Measurements from ENCODE around the gene TGM6. TPM values are rescaled to one million over a fixed set of nuclear protein-coding genes. Genes with fewer than 3 reads are reported as not detected.

TGM6 gene
- total RNA-seq, 4 donors from 2014 or later = not detected

DNA sequence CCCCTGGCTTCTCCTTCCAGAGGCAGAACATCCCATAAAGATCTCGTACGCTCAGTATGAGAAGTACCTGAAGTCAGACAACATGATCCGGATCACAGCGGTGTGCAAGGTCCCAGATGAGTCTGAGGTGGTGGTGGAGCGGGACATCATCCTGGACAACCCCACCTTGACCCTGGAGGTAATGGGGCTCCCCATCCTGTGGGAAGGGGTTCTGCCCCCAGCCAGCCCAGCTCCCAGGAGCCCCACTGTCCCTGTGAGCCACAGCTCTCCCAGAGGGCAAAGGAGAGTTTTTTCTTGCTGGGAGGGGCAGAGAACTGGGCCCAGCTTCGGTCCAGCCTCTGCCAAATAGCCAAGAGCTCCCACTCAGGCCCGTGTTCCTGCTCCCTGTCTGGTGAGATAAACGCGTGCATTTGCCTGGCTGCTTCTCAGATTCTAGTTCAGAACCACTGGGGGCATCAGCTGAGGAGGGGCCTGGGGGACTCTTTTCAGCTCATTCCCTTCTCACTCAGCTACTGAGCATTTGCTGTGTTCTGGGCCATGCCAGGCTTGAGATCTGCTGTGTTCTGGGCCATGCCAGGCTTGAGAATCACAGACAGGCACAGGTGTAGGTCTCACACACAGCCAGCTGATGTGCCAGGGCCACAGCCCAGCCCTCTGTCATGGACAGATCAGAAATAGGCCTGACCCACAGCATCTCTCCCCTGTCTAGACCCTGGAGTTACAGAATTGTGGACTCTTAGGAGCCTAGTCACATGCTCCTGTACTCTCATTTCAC lies 45.4 kb upstream of the TGM6 start:
- TF ChIP-seq, protein P1, sequence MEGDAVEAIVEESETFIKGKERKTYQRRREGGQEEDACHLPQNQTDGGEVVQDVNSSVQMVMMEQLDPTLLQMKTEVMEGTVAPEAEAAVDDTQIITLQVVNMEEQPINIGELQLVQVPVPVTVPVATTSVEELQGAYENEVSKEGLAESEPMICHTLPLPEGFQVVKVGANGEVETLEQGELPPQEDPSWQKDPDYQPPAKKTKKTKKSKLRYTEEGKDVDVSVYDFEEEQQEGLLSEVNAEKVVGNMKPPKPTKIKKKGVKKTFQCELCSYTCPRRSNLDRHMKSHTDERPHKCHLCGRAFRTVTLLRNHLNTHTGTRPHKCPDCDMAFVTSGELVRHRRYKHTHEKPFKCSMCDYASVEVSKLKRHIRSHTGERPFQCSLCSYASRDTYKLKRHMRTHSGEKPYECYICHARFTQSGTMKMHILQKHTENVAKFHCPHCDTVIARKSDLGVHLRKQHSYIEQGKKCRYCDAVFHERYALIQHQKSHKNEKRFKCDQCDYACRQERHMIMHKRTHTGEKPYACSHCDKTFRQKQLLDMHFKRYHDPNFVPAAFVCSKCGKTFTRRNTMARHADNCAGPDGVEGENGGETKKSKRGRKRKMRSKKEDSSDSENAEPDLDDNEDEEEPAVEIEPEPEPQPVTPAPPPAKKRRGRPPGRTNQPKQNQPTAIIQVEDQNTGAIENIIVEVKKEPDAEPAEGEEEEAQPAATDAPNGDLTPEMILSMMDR (IDR thresholded peaks at IDR 0.05 in 4 of 5, conservative IDR thresholded peaks at IDR 0.05 in 1 of 5) = no peak
- TF ChIP-seq POLR2A (IDR thresholded peaks at IDR 0.05) = no peak
- Histone ChIP-seq H3K4me3 (no peak overlapping the region), H3K27me3 (no peaks in the 10 kb centered on the region), H3K9me3 (no peaks in the 10 kb centered on the region), H3K36me3 (no peaks in the 10 kb centered on the region), H3K27ac (no peak overlapping the region), H3K4me1 (no peaks in the 10 kb centered on the region)
- no peak for ATAC-seq
- in situ Hi-C loops (cut with MboI; ENCODE audit: low sequenced_read_pairs in 4 of 4) (no loop called here), intact Hi-C loops (cut with DNase I; ENCODE audit: low total_unique reads) (no loop called here)
- DNase-seq = no peak

DNA sequence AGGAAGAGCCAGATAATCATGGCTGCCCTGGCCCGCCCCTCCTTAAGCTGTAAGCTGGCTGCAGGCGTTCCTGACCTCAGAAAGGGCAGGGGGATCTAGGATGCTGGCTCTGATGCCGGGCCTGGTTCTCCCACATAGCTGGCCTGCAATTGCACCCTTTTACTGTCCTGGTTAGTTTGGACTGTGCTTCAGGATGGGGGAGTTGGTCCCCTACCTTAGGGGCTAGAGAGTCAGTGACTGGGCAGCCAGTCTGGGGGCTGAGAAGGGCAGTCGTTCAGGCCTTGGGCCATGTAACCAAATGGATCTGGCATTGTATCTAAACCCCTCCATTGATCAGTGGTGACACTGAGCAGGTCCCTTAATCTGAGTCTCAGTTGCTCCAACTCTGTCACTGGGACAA lies 44.2 kb upstream of the TGM6 start:
- DNase-seq (no peak), ATAC-seq (no peak)
- TF ChIP-seq POLR2A (IDR thresholded peaks at IDR 0.05) = no peak
- TF ChIP-seq, protein P1 (IDR thresholded peaks at IDR 0.05 in 4 of 5, conservative IDR thresholded peaks at IDR 0.05 in 1 of 5) = no peak
- no peak overlapping the region for H3K27ac ChIP-seq
- no peaks in the 10 kb centered on the region for H3K9me3 ChIP-seq
- intact Hi-C loops (cut with DNase I; ENCODE audit: low total_unique reads) = no loop called here
- no peak overlapping the region for H3K4me3 ChIP-seq
- H3K4me1 ChIP-seq = no peaks in the 10 kb centered on the region
- H3K36me3 ChIP-seq = no peaks in the 10 kb centered on the region
- in situ Hi-C loops (cut with MboI; ENCODE audit: low sequenced_read_pairs in 4 of 4) = no loop called here
- H3K27me3 ChIP-seq = no peaks in the 10 kb centered on the region

DNA sequence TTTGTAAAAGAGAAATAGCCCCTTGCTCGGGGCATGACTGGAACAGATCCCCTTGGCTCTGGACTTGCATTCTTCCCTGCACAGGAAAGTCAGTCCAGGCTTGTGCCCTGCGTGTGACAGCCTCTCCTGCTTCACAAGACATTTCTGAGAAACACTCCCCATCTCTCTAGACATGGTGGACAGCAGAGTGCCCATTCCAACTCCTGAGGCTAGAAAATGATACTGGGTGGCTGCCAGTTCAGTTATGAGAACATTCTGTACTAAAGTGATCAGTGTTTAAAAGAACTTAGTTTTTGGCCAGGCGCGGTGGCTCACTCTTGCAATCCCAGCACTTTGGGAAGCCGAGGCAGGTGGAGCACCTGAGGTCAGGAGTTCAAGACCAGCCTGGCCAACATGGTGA lies 43.6 kb upstream of the TGM6 start:
- Histone ChIP-seq H3K27ac (no peak overlapping the region), H3K27me3 (no peaks in the 10 kb centered on the region), H3K4me1 (no peaks in the 10 kb centered on the region), H3K4me3 (no peak overlapping the region), H3K9me3 (no peaks in the 10 kb centered on the region), H3K36me3 (no peaks in the 10 kb centered on the region)
- no peak for TF ChIP-seq POLR2A (IDR thresholded peaks at IDR 0.05)
- intact Hi-C loops (cut with DNase I; ENCODE audit: low total_unique reads) (no loop called here), in situ Hi-C loops (cut with MboI; ENCODE audit: low sequenced_read_pairs in 4 of 4) (no loop called here)
- no peak for DNase-seq
- ATAC-seq = no peak

DNA sequence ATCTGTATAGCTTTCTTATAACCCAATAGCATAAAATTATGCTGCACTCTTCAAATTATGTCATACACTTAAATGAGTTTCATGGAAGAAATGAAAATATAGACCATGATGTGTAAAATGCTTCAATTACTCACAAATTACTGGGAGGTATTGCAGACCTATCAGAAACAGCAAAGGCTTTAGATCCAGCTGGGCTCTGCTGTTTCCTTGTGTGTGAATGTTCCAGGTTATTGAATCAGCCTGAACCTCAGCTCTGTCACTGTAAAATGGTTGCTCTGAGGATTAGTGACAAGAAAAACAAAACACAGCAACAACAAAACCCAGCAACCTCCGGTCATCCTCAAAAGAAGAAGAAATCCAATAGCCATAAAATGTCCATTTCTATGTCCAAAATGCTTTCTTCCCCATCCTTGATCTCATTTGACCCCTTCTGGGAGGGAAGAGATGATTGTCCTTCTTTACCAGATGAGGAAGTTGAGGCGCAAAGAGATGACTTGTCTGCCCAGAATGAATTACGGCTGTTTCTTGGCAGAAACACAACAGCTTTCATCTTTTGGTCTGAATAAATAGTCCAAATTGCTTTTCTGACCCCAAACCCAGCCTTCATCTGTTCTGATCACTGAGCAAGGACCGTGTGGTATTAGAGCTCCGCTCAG lies 42.2 kb upstream of the TGM6 start:
- no peaks in the 10 kb centered on the region for H3K36me3 ChIP-seq
- in situ Hi-C loops (cut with MboI; ENCODE audit: low sequenced_read_pairs in 4 of 4) = no loop called here
- H3K27me3 ChIP-seq = no peaks in the 10 kb centered on the region
- no peak for TF ChIP-seq POLR2A (IDR thresholded peaks at IDR 0.05)
- TF ChIP-seq, protein P1 (IDR thresholded peaks at IDR 0.05 in 4 of 5, conservative IDR thresholded peaks at IDR 0.05 in 1 of 5) = no peak
- H3K4me3 ChIP-seq = no peak overlapping the region
- no peak for ATAC-seq
- DNase-seq = no peak
- H3K9me3 ChIP-seq = no peaks in the 10 kb centered on the region
- intact Hi-C loops (cut with DNase I; ENCODE audit: low total_unique reads) = no loop called here
- H3K4me1 ChIP-seq = no peaks in the 10 kb centered on the region
- no peak overlapping the region for H3K27ac ChIP-seq

DNA sequence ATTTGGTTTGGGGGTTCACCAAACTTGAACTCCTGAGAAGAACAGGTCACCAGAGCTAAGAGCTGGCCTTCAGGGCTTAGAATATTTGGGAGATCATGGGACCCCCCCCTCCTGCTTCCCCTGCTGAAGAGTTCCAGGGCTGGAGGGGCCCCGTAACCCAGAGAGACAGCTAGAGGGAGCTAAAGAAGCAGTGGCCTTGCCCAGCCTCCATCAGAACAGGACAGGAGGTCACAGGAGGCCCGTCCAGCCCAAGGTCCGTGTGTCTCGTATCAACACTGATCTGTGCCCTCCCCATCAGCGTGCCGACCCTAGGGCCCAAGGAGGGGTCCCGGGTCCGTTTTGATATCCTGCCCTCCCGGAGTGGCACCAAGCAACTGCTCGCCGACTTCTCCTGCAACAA lies 40.6 kb upstream of the TGM6 start:
- in situ Hi-C loops (cut with MboI; ENCODE audit: low sequenced_read_pairs in 4 of 4) (no loop called here), intact Hi-C loops (cut with DNase I; ENCODE audit: low total_unique reads) (no loop called here)
- Histone ChIP-seq H3K9me3 (no peaks in the 10 kb centered on the region), H3K36me3 (no peaks in the 10 kb centered on the region), H3K27ac (no peak overlapping the region), H3K4me3 (no peak overlapping the region), H3K27me3 (no peaks in the 10 kb centered on the region), H3K4me1 (no peaks in the 10 kb centered on the region)
- ATAC-seq (no peak), DNase-seq (no peak)
- no peak for TF ChIP-seq POLR2A (IDR thresholded peaks at IDR 0.05)
- TF ChIP-seq, protein P1 (IDR thresholded peaks at IDR 0.05 in 4 of 5, conservative IDR thresholded peaks at IDR 0.05 in 1 of 5) = no peak
